B cell (primary cell): ENCODE measurements around the gene SLC1A2. TPM values are rescaled to one million over a fixed set of nuclear protein-coding genes. Genes with fewer than 3 reads are reported as not detected.

Experiments used
- ATAC-seq: fragments of 200-7000 bp; cut with Tn5 transposase; one replicate; pipeline ENCODE4 v1.10.0; 2021; ENCODE audit warnings: low read depth, mild to moderate bottlenecking, moderate number of reproducible peaks, moderate library complexity
- CTCF ChIA-PET: fragments of 350-600 bp; sonication (Branson Sonifier 250); formaldehyde crosslinking; loops from one replicate; lab custom pipeline; 2021; ENCODE audit warnings: antibody characterized with exemption, inconsistent platforms; lab: Charles Lee
- POLR2A ChIA-PET: fragments of 350-600 bp; sonication (Branson Sonifier 250); formaldehyde crosslinking; loops from one replicate; lab custom pipeline; 2021; ENCODE audit warnings: antibody characterized with exemption; lab: Charles Lee
- DNase-seq: peaks from one replicate; pipeline ENCODE4 v3.0.0; 2013
- H2AFZ ChIP-seq: 2 replicates; pipeline ENCODE4 v1.6.1; 2012; ENCODE audit warnings: mild to moderate bottlenecking, low read depth, low read length; ENCODE audit not compliant: insufficient read depth, poor library complexity, severe bottlenecking
- H3K27ac ChIP-seq, 2 donors: 1 replicate in 1 of 2; 2 replicates in 1 of 2; pipeline ENCODE4 v1.5.1; 2012 to 2013; ENCODE audit warnings: low read length in 2 of 2, mild to moderate bottlenecking in 2 of 2, moderate library complexity in 1 of 2
- H3K27me3 ChIP-seq, 4 experiments: fragments of 200-600 bp in 1 of 4; sonication (generic) in 1 of 4; replicated peaks in 1 of 4; 1 replicate in 2 of 4; 2 replicates in 2 of 4; pipeline versions ENCODE4 v1.6.1 to v1.7.0; 2013 to 2016; ENCODE audit warnings: low read length in 3 of 4, mild to moderate bottlenecking in 2 of 4, mixed read lengths in 1 of 4, moderate library complexity in 1 of 4; ENCODE audit not compliant: insufficient read depth in 4 of 4, control insufficient read depth in 3 of 4; ENCODE audit errors: control extremely low read depth in 1 of 4
- H3K36me3 ChIP-seq, 2 experiments: replicated peaks in 1 of 2; 1 replicate in 1 of 2; 2 replicates in 1 of 2; pipeline versions ENCODE4 v1.6.1 to v1.7.1; 2013; ENCODE audit warnings: low read length in 1 of 2; ENCODE audit not compliant: insufficient read depth in 2 of 2, control insufficient read depth in 1 of 2; ENCODE audit errors: control extremely low read depth in 1 of 2, extremely low read depth in 1 of 2
- H3K4me1 ChIP-seq, 2 donors: fragments of 200-600 bp in 1 of 2; sonication (generic) in 1 of 2; 1 replicate in 1 of 2; 2 replicates in 1 of 2; pipeline versions ENCODE4 v1.5.1 to v1.6.1; 2013 to 2017; ENCODE audit warnings: low read length in 2 of 2; ENCODE audit not compliant: control insufficient read depth in 2 of 2, insufficient read depth in 2 of 2
- H3K4me2 ChIP-seq: replicated peaks from 2 replicates; pipeline ENCODE3; 2012; ENCODE audit warnings: mild to moderate bottlenecking, low read depth, low read length; ENCODE audit not compliant: poor library complexity, severe bottlenecking
- H3K4me3 ChIP-seq, 5 experiments: fragments of 200-600 bp in 1 of 5; sonication (generic) in 1 of 5; 1 replicate in 3 of 5; 2 replicates in 2 of 5; pipeline versions ENCODE4 v1.5.1 to v1.7.0; 2011 to 2016; ENCODE audit warnings: low read length in 4 of 5, mild to moderate bottlenecking in 4 of 5, low read depth in 2 of 5, control low read depth in 1 of 5, moderate library complexity in 1 of 5; ENCODE audit not compliant: insufficient read depth in 1 of 5; ENCODE audit errors: control extremely low read depth in 1 of 5, extremely low read depth in 1 of 5
- H3K79me2 ChIP-seq: fragments of 200-600 bp; sonication (generic); one replicate; pipeline ENCODE4 v1.6.0; 2016; ENCODE audit warnings: low read length; ENCODE audit not compliant: control insufficient read depth, insufficient read depth
- H3K9ac ChIP-seq: fragments of 200-600 bp; sonication (generic); 2 replicates; pipeline ENCODE4 v1.6.1; 2017; ENCODE audit warnings: mild to moderate bottlenecking, low read length, moderate library complexity
- H3K9me3 ChIP-seq, 3 donors: one replicate each; pipeline versions ENCODE4 v1.6.1 to v1.7.1; 2013; ENCODE audit warnings: low read length in 2 of 3; ENCODE audit not compliant: control insufficient read depth in 2 of 3, insufficient read depth in 1 of 3; ENCODE audit errors: control extremely low read depth in 1 of 3
- H4K20me1 ChIP-seq: 2 replicates; pipeline ENCODE4 v1.6.0; 2012; ENCODE audit warnings: mild to moderate bottlenecking, low read length; ENCODE audit not compliant: insufficient read depth, control insufficient read depth, poor library complexity, severe bottlenecking
- H3K27ac Mint-ChIP-seq: one replicate; pipeline ENCODE4 v1.8.0; 2021; ENCODE audit warnings: mixed read lengths
- H3K27me3 Mint-ChIP-seq: one replicate; pipeline ENCODE4 v1.8.0; 2021; ENCODE audit warnings: mixed read lengths
- H3K4me1 Mint-ChIP-seq: one replicate; pipeline ENCODE4 v1.8.0; 2021; ENCODE audit warnings: mixed read lengths
- H3K4me3 Mint-ChIP-seq: one replicate; pipeline ENCODE4 v1.8.0; 2021; ENCODE audit warnings: mixed read lengths
- H3K9me3 Mint-ChIP-seq: one replicate; pipeline ENCODE4 v1.8.0; 2022; ENCODE audit warnings: mixed read lengths; ENCODE audit not compliant: insufficient read depth
- CTCF ChIP-seq: fragments of 200-600 bp; IDR thresholded peaks from one replicate; pipeline ENCODE4 v1.8.0; 2022; ENCODE audit warnings: antibody characterized with exemption, mild to moderate bottlenecking
- EZH2 ChIP-seq: IDR thresholded peaks from 2 replicates; pipeline ENCODE4 v1.6.1; 2012; ENCODE audit warnings: borderline replicate concordance, low read depth, mild to moderate bottlenecking, moderate library complexity, low read length; ENCODE audit not compliant: insufficient read depth, poor library complexity, severe bottlenecking
- WGBS: methylation state at CpG from one replicate; pipeline ENCODE4 v1.1.5; 2013; ENCODE audit warnings: missing lambda C conversion rate; ENCODE audit not compliant: insufficient coverage; 5-methylcytosine and 5-hydroxymethylcytosine counted together
- intact Hi-C: fragments of 100-400 bp; cut with micrococcal nuclease; formaldehyde crosslinking; loops from one replicate; pipeline ENCODE4 v1.10.0; 2022
- polyA plus RNA-seq: library from polyadenylated mRNA; depleted of rRNA; stranded (reverse); fragments of >200 nt; gene quantifications from 2 replicates; pipeline ENCODE4 v1.2.3, GENCODE V29; 2012
- total RNA-seq, 2 donors: library from RNA; stranded (reverse); fragments of 120-200 nt in 1 of 2; gene quantifications; 1 replicate in 1 of 2; 2 replicates in 1 of 2; pipeline versions ENCODE4 v1.2.3 to v1.2.4, GENCODE V29; 2013 to 2022

SLC1A2 gene
- total and polyA plus RNA-seq, 2 donors (not counting 1 experiment from before 2014, with no cell fraction given) = not detected

- H3K27me3 ChIP-seq = no peaks in the 10 kb centered on the region
- Mint-ChIP-seq H3K27me3 (peaks cover 2% of the 10 kb centered on the region), H3K9me3 (no peaks in the 10 kb centered on the region), H3K4me3 (no peak overlapping the region), H3K4me1 (no peaks in the 10 kb centered on the region), H3K27ac (no peak overlapping the region)
- no peak overlapping the region for H3K4me2 ChIP-seq
- intact Hi-C loops = no loop called here
- H3K9me3 ChIP-seq = no peaks in the 10 kb centered on the region
- TF ChIP-seq CTCF (no peak), EZH2 (no peak)
- no peak overlapping the region for H3K9ac ChIP-seq
- WGBS = 94% methylated on average over 2 of the region's 3 CpGs
- no peak for ATAC-seq
- H3K79me2 ChIP-seq = no peaks in the 10 kb centered on the region
- H3K27ac ChIP-seq = no peak overlapping the region
- ChIA-PET CTCF (interaction anchor here (2.2 to 2.8 kb wide), 2 partner anchors 10 kb away, joined by 6 to 10 read pairs; no protein-coding TSS in a partner anchor), POLR2A (no interaction called here)
- H4K20me1 ChIP-seq = no peaks in the 10 kb centered on the region
- DNase-seq = no peak
- H3K4me3 ChIP-seq = no peak overlapping the region
- no peak overlapping the region for H2AFZ ChIP-seq
- H3K4me1 ChIP-seq = no peaks in the 10 kb centered on the region
- no peaks in the 10 kb centered on the region for H3K36me3 ChIP-seq
These were observed 171.9 kb downstream of the SLC1A2 start for GRCh38 chr11:35247428-35247827.

- TF ChIP-seq CTCF (no peak), EZH2 (no peak)
- Histone ChIP-seq H3K27ac (no peak overlapping the region), H3K9me3 (no peaks in the 10 kb centered on the region), H3K4me2 (no peak overlapping the region), H3K4me1 (no peaks in the 10 kb centered on the region), H2AFZ (no peak overlapping the region), H3K9ac (no peak overlapping the region), H3K79me2 (no peaks in the 10 kb centered on the region), H3K4me3 (no peak overlapping the region), H4K20me1 (no peaks in the 10 kb centered on the region), H3K36me3 (no peaks in the 10 kb centered on the region), H3K27me3 (no peaks in the 10 kb centered on the region)
- H3K4me1 Mint-ChIP-seq = no peaks in the 10 kb centered on the region
- POLR2A ChIA-PET = no interaction called here
- DNase-seq (no peak), ATAC-seq (no peak)
- CTCF ChIA-PET = interaction anchor here (2.2 to 2.8 kb wide), 2 partner anchors 9 to 10 kb away, joined by 6 to 10 read pairs; no protein-coding TSS in a partner anchor
- 93% methylated on average over 2 of the region's 2 CpGs for WGBS
- peaks cover 2% of the 10 kb centered on the region for H3K27me3 Mint-ChIP-seq
- intact Hi-C loops = no loop called here
- H3K27ac Mint-ChIP-seq = no peak overlapping the region
- H3K9me3 Mint-ChIP-seq = no peaks in the 10 kb centered on the region
- H3K4me3 Mint-ChIP-seq = no peak overlapping the region
These were observed 172.6 kb downstream of the SLC1A2 start for GRCh38 chr11:35246745-35247144.
